ENCODE data around the gene OSBPL2. TPM values are rescaled to one million over a fixed set of nuclear protein-coding genes. Genes with fewer than 3 reads are reported as not detected.

OSBPL2 gene
- total and polyA plus RNA-seq, 2 donors (not counting 3 experiments of a cell fraction or from before 2014, with no cell fraction given) = 13.1 to 33.0 TPM

GRCh38 chr20:62267543-62267942 lies 29.2 kb downstream of the OSBPL2 start:
- no peaks in the 10 kb centered on the region for H4K20me1 ChIP-seq (replicated peaks; ENCODE audit: control insufficient read depth, extremely low read depth, insufficient read depth, low read length)
- H3K9me1 ChIP-seq (replicated peaks; ENCODE audit: control insufficient read depth, extremely low read depth, insufficient read depth, low read length) = no peaks in the 10 kb centered on the region
- H3K4me3 ChIP-seq (replicated peaks in 1 of 3; ENCODE audit: insufficient read depth in 1 of 3, low read depth in 1 of 3, low read length in 3 of 3) = no peak overlapping the region
- TF ChIP-seq POLR2A (IDR thresholded peaks at IDR 0.05; ENCODE audit: low read depth, low read length) (no peak), GATA2 (IDR thresholded peaks at IDR 0.05; ENCODE audit: insufficient read depth, insufficient read length, low read depth, low read length) (no peak), CTCF (IDR thresholded peaks at IDR 0.05; ENCODE audit: extremely low read depth in 1 of 2, insufficient read depth in 1 of 2, low read depth in 1 of 2, low read length in 2 of 2) (no peak), MAX (IDR thresholded peaks at IDR 0.05; ENCODE audit: insufficient read depth, insufficient read length) (no peak), JUN (IDR thresholded peaks at IDR 0.05; ENCODE audit: borderline replicate concordance, insufficient read depth, insufficient read length, low read depth) (no peak), POLR2AphosphoS5 (IDR thresholded peaks at IDR 0.05; ENCODE audit: insufficient read depth, low read depth, low read length) (no peak), EZH2 (IDR thresholded peaks at IDR 0.05; ENCODE audit: borderline replicate concordance, low read depth, low read length, severe bottlenecking) (no peak), FOS (IDR thresholded peaks at IDR 0.05; ENCODE audit: borderline replicate concordance, insufficient read depth, low read length) (no peak), MYC (IDR thresholded peaks at IDR 0.05; ENCODE audit: low read depth, low read length) (no peak)
- no peak for DNase-seq (ENCODE audit: low read depth, low spot score)
- H3K27me3 ChIP-seq (ENCODE audit: control insufficient read depth in 2 of 2, insufficient read depth in 2 of 2, low read length in 2 of 2) = no peaks in the 10 kb centered on the region
- dilution Hi-C loops (cut with MboI; ENCODE audit: extremely low pct_ligation_motif_present, low sequenced_read_pairs) (no loop called here), intact Hi-C loops (cut with micrococcal nuclease) (loop anchor here (10.0 kb wide), 1 partner anchor 253 kb away; no protein-coding TSS in a partner anchor)
- H2AFZ ChIP-seq (ENCODE audit: low read depth, low read length) = no peak overlapping the region
- no peaks in the 10 kb centered on the region for H3K9me3 ChIP-seq (replicated peaks; ENCODE audit: control insufficient read depth, insufficient read depth, low read length)
- ChIA-PET CTCF (no interaction called here), POLR2A (interaction anchor here (0.6 kb wide), 1 partner anchor 167 kb away, joined by 3 read pairs; no protein-coding TSS in a partner anchor)
- no peak for FAIRE-seq
- no peak overlapping the region for H3K4me2 ChIP-seq (ENCODE audit: insufficient read depth, low read length)
- H3K27ac ChIP-seq (ENCODE audit: insufficient read depth, low read depth, low read length) = no peak overlapping the region
- peaks cover 4 to 22% of the 10 kb centered on the region in 2 experiments for H3K36me3 ChIP-seq (ENCODE audit: control insufficient read depth in 2 of 2, extremely low read depth in 1 of 2, insufficient read depth in 2 of 2, low read length in 2 of 2)
- no peak overlapping the region for H3K9ac ChIP-seq (replicated peaks; ENCODE audit: extremely low read depth, insufficient read depth, low read length)
- no TSS peak for BruUV-seq (replicated peaks)
- H3K4me1 ChIP-seq (ENCODE audit: control insufficient read depth, extremely low read depth, insufficient read depth, low read length) = no peaks in the 10 kb centered on the region
- H3K79me2 ChIP-seq (ENCODE audit: control insufficient read depth, insufficient read depth, low read length) = no peaks in the 10 kb centered on the region

Measured in endothelial cell of umbilical vein (primary cell).